AG04450 (cell line): ENCODE data around the gene OVCA2. TPM values are rescaled to one million over a fixed set of nuclear protein-coding genes. Genes with fewer than 3 reads are reported as not detected.

Experiments used
- CTCF ChIA-PET: fragments of 300-600, 350-600 bp; formaldehyde crosslinking; extraction: SDS; loops from one replicate; lab custom pipeline; 2022; ENCODE audit warnings: antibody characterized with exemption, inconsistent platforms; lab: Charles Lee
- POLR2A ChIA-PET: fragments of 350-600 bp; formaldehyde crosslinking; extraction: SDS; loops from one replicate; lab custom pipeline; 2021; ENCODE audit warnings: antibody characterized with exemption, inconsistent platforms; lab: Yijun Ruan, JAX
- DNase-seq: peaks from one replicate; pipeline ENCODE4 v3.0.0-alpha.2; 2011; ENCODE audit warnings: low read depth, low spot score
- H3K27ac ChIP-seq: one replicate; pipeline ENCODE4 v1.5.1; 2012; ENCODE audit warnings: low read depth, low read length, control low read depth
- H3K27me3 ChIP-seq: one replicate; pipeline ENCODE4 v1.6.0; 2012; ENCODE audit warnings: low read length; ENCODE audit not compliant: control insufficient read depth, insufficient read depth
- H3K4me3 ChIP-seq: 2 replicates; pipeline ENCODE4 v1.5.1; 2011; ENCODE audit warnings: mild to moderate bottlenecking, low read depth, low read length, control low read depth
- H3K9me3 ChIP-seq: 2 replicates; pipeline ENCODE4 v1.5.1; 2012; ENCODE audit warnings: low read length; ENCODE audit not compliant: control insufficient read depth, insufficient read depth
- polyA plus RNA-seq: library from polyadenylated mRNA; depleted of rRNA; stranded (reverse); fragments of >200 nt; gene quantifications from 2 replicates; pipeline ENCODE4 v1.2.3, GENCODE V29; 2011
- TF ChIP-seq, protein P1 (sequence below): IDR thresholded peaks from 2 replicates; pipeline ENCODE4 v1.5.1; 2011; ENCODE audit warnings: low read depth, low read length, control low read depth, inconsistent platforms

OVCA2 gene
- polyA plus RNA-seq, 1 experiment, result 38.0 TPM

GRCh38 chr17:2051933-2052559 lies 10.2 kb downstream of the OVCA2 start:
- ChIA-PET POLR2A (no interaction called here), CTCF (interaction anchor here (0.6 to 0.9 kb wide), 3 partner anchors 17 to 230 kb away, joined by 3 to 7 read pairs (median 4); no protein-coding TSS in a partner anchor)
- H3K27ac ChIP-seq, result no peak overlapping the region
- no peak for DNase-seq
- TF ChIP-seq, protein P1, sequence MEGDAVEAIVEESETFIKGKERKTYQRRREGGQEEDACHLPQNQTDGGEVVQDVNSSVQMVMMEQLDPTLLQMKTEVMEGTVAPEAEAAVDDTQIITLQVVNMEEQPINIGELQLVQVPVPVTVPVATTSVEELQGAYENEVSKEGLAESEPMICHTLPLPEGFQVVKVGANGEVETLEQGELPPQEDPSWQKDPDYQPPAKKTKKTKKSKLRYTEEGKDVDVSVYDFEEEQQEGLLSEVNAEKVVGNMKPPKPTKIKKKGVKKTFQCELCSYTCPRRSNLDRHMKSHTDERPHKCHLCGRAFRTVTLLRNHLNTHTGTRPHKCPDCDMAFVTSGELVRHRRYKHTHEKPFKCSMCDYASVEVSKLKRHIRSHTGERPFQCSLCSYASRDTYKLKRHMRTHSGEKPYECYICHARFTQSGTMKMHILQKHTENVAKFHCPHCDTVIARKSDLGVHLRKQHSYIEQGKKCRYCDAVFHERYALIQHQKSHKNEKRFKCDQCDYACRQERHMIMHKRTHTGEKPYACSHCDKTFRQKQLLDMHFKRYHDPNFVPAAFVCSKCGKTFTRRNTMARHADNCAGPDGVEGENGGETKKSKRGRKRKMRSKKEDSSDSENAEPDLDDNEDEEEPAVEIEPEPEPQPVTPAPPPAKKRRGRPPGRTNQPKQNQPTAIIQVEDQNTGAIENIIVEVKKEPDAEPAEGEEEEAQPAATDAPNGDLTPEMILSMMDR, result no peak
- H3K9me3 ChIP-seq, result no peaks in the 10 kb centered on the region; the same call in 1 of the 2 replicates
- H3K4me3 ChIP-seq, result no peak overlapping the region
- peaks cover 4% of the 10 kb centered on the region for H3K27me3 ChIP-seq

- Histone ChIP-seq H3K27ac (no peak overlapping the region), H3K4me3 (peak overlapping the region; percentile 72), H3K9me3 (peaks cover 6% of the 10 kb centered on the region; the same call in 1 of the 2 replicates), H3K27me3 (peaks cover 4% of the 10 kb centered on the region)
- TF ChIP-seq, protein P1, result peak; percentile 55
- DNase-seq, result no peak
- POLR2A ChIA-PET, result interaction anchor here (0.7 to 3.0 kb wide), 4 partner anchors 10 to 249 kb away, joined by 4 to 38 read pairs (median 5); no protein-coding TSS in a partner anchor
- CTCF ChIA-PET, result interaction anchor here (0.5 to 4.5 kb wide), 20 partner anchors 10 to 362 kb away, joined by 3 to 87 read pairs (median 4); partner anchors contain the start of gene TSR1
These were observed 11.8 kb downstream of the OVCA2 start for GRCh38 chr17:2053380-2054261.

DNA sequence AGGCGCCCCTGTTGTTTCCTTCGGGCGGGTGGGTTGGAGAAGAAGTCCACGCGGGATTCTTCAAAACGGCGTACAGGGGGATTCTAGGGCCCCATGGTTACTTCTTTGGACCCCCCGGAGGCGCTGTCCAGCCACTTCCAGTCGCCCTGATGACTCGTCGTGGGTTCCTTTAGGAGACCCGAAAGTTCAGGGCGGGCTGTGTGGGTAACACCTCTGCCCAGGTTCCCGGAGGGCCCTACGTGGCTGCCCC lies 12.4 kb downstream of the OVCA2 start:
- ChIA-PET CTCF (interaction anchor here (0.5 to 4.5 kb wide), 41 partner anchors 8 to 362 kb away, joined by 3 to 87 read pairs (median 4); partner anchors contain the start of gene TSR1), POLR2A (interaction anchor here (0.5 to 3.0 kb wide), 8 partner anchors 42 to 248 kb away, joined by 3 to 38 read pairs (median 5); no protein-coding TSS in a partner anchor)
- Histone ChIP-seq H3K4me3 (peak overlapping the region; percentile 72), H3K27me3 (peaks cover 4% of the 10 kb centered on the region), H3K9me3 (peaks cover 6% of the 10 kb centered on the region; the same call in 1 of the 2 replicates), H3K27ac (peak overlapping the region; percentile 39)
- DNase-seq, result no peak
- TF ChIP-seq, protein P1, result 0 out of 2 replicates have a peak, but pooled peaks have one; percentile 7

- Histone ChIP-seq H3K9me3 (peaks cover 6% of the 10 kb centered on the region; the same call in 1 of the 2 replicates), H3K27ac (peak within 1 kb of the TSS; percentile 47), H3K4me3 (peak within 1 kb of the TSS; percentile 72), H3K27me3 (peaks cover 4% of the 10 kb centered on the region)
- ChIA-PET CTCF (interaction anchor here (0.5 to 4.5 kb wide), 40 partner anchors 8 to 361 kb away, joined by 3 to 87 read pairs (median 4); partner anchors contain the start of gene TSR1), POLR2A (interaction anchor here (0.5 to 3.0 kb wide), 16 partner anchors 15 to 372 kb away, joined by 3 to 38 read pairs (median 4); no protein-coding TSS in a partner anchor)
- TF ChIP-seq, protein P1, result peak; percentile 72
- DNase-seq, result no peak
These were observed 12.9 kb downstream of the OVCA2 start, which contains the start of gene HIC1 for GRCh38 chr17:2054512-2055291. Gene HIC1 (plus strand): TSS chr17:2055103. CDS start chr17:2056691, 1,588 bp downstream.
